Tibial nerve (tissue), 3 donors: ENCODE results near the gene ANK2.

Experiments used
- CTCF ChIP-seq, 5 experiments: fragments of 200-600 bp in 3 of 5; fragments of 450-650 bp in 2 of 5; sonication (generic) in 3 of 5; IDR thresholded peaks; one replicate each; pipeline ENCODE4 v1.5.1; 2016 to 2019; ENCODE audit warnings: antibody characterized with exemption in 5 of 5, mild to moderate bottlenecking in 3 of 5, moderate library complexity in 2 of 5
- POLR2A ChIP-seq, 2 donors: fragments of 450-650 bp; IDR thresholded peaks; one replicate each; pipeline ENCODE4 v1.6.1; 2017; ENCODE audit warnings: antibody characterized with exemption in 2 of 2, mild to moderate bottlenecking in 2 of 2, moderate library complexity in 2 of 2

DNA sequence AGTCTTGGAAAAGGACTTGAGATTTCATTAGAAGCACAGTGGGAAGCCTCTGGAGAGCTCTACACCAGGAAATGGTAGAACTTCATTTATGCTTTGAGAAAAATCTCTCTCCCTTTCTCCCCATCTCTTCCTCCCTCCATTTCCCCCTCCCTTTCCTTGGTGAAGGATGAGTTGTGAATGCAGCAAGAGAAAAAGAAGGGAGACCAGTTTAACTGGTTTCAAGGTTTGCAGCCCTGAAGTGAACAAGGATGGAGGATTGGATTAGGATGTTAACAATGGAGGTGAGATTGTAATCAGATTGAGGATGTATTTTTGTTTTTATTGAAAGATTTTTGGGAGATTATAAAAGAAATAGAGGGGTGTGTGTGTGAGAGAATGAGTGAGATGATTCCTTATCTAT, 99.5 kb downstream of the ANK2 start:
- TF ChIP-seq CTCF (IDR thresholded peaks at IDR 0.05) (no peak), POLR2A (IDR thresholded peaks at IDR 0.05) (no peak)
